Ovary (tissue), 3 donors: ENCODE data around the gene METTL13.

ENCODE experiments used
- CTCF ChIP-seq, 3 donors: fragments of 450-650 bp in 2 of 3; fragments of 200-600 bp in 1 of 3; IDR thresholded peaks; one replicate each; pipeline versions ENCODE4 v1.5.1 to v1.8.0; 2016 to 2022; ENCODE audit warnings: antibody characterized with exemption in 3 of 3, mild to moderate bottlenecking in 1 of 3
- EP300 ChIP-seq: sonication (generic); formaldehyde crosslinking; IDR thresholded peaks from one replicate; pipeline ENCODE4 v1.6.1; 2017; ENCODE audit warnings: antibody characterized with exemption
- POLR2A ChIP-seq: fragments of 450-650 bp; IDR thresholded peaks from one replicate; pipeline ENCODE4 v1.6.1; 2017; ENCODE audit warnings: antibody characterized with exemption, mild to moderate bottlenecking, moderate library complexity
- donor health status: DM: no; HTN: no; CAD: no.

DNA sequence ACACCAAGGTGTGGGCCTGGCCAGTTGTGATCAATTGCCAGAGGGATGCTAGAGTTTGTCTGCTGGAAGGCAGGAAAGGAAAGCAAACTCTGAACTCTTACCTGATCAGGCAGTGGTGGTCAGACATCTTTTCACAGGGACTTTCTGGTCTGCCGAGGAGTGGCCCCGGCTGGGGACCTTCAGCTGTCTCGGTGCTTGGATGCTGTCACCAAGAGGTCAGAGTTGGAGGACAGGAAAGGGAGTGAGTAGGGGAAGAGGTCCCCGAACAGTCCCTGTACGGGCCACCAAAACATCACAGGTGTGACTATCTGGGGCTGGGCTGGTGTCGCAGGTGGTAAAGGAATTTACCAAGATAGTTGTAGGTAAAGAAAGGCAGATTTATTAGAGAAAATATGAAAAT lies 17.7 kb upstream of the METTL13 start:
- TF ChIP-seq POLR2A (no peak), CTCF (IDR thresholded peaks at IDR 0.05) (no peak), EP300 (no peak)
